Measurements from ENCODE around the gene TACC2.

Gene TACC2

DNA sequence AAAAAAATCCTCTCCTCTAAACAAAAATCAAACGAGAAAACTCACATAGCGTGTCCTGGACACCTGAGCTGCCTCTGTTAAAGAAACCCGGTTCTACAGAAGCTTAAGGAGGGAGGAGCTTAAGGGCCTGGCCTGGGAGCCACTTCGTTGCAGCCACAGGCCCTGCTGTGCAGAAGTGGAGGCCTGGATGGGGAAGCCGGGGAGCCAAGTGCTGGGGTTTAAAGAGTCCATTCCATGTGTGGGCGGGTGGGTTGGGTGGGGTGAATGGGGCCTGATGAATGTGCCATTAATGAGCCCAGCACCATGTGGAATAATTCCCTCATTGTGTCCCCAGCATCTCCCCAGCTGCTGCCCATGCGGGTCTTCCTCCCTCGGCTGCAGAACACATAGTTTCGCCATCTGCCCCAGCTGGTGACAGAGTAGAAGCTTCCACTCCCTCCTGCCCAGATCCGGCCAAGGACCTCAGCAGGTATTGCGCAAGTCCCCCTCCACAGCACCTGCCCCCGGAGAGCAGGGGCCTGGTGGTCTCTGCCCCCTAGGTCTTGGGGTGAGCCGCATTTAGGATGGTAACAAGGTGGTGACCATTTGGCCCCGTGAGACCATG, 154.4 kb downstream of the TACC2 start:
- ChIA-PET CTCF (interaction anchor here (1.1 to 4.7 kb wide), 28 partner anchors 7 to 291 kb away, joined by 3 to 41 read pairs (median 5); partner anchors contain the start of gene BTBD16), POLR2A (no interaction called here)
- no peak overlapping the region for H3K4me3 ChIP-seq (ENCODE audit: low read depth, low read length)
- no peak for DNase-seq (ENCODE audit: low read depth, low spot score)
- TF ChIP-seq CTCF (IDR thresholded peaks at IDR 0.05; ENCODE audit: insufficient read depth, low read length, missing control alignments), result no peak

DNA sequence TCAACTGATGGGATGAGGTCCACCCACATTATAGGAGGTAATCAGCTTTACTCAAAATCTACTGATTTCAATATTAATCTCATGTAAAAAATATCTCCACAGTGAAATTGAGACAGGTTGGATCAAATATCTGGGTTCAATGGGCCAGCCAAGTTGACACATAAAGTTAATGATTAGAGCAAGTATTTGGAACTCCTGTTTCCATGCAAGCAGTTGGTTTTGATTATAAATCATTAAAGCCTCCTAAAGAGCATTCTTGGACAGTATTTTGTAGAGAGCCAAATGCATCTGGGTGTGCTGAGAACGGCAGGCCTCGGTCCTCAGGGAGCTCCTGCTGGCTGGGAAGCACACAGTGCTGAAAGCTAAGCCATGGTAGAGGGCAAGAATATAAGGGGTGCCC, 155.2 kb downstream of the TACC2 start:
- ChIA-PET CTCF (interaction anchor here (1.3 to 4.7 kb wide), 8 partner anchors 8 to 154 kb away, joined by 3 to 41 read pairs (median 5); partner anchors contain the start of gene BTBD16), POLR2A (no interaction called here)
- DNase-seq (ENCODE audit: low read depth, low spot score), result no peak
- TF ChIP-seq CTCF (IDR thresholded peaks at IDR 0.05; ENCODE audit: insufficient read depth, low read length, missing control alignments), result no peak
- no peak overlapping the region for H3K4me3 ChIP-seq (ENCODE audit: low read depth, low read length)

GRCh38 chr10:122145113-122145512, 156.2 kb downstream of the TACC2 start:
- no peak overlapping the region for H3K4me3 ChIP-seq (ENCODE audit: low read depth, low read length)
- ChIA-PET POLR2A (no interaction called here), CTCF (interaction anchor here (1.0 to 4.7 kb wide), 4 partner anchors 9 to 123 kb away, joined by 3 to 41 read pairs (median 4); no protein-coding TSS in a partner anchor)
- no peak for DNase-seq (ENCODE audit: low read depth, low spot score)
- no peak for TF ChIP-seq CTCF (IDR thresholded peaks at IDR 0.05; ENCODE audit: insufficient read depth, low read length, missing control alignments)

- POLR2A ChIA-PET, result no interaction called here
- CTCF ChIA-PET, result interaction anchor here (1.9 kb wide), 1 partner anchor 12 kb away, joined by 6 read pairs; no protein-coding TSS in a partner anchor
- H3K4me3 ChIP-seq (ENCODE audit: low read depth, low read length), result no peak overlapping the region
- DNase-seq (ENCODE audit: low read depth, low spot score), result no peak
- no peak for TF ChIP-seq CTCF (IDR thresholded peaks at IDR 0.05; ENCODE audit: insufficient read depth, low read length, missing control alignments)
Observed at GRCh38 chr10:122147663-122148062, 158.7 kb downstream of the TACC2 start.

DNA sequence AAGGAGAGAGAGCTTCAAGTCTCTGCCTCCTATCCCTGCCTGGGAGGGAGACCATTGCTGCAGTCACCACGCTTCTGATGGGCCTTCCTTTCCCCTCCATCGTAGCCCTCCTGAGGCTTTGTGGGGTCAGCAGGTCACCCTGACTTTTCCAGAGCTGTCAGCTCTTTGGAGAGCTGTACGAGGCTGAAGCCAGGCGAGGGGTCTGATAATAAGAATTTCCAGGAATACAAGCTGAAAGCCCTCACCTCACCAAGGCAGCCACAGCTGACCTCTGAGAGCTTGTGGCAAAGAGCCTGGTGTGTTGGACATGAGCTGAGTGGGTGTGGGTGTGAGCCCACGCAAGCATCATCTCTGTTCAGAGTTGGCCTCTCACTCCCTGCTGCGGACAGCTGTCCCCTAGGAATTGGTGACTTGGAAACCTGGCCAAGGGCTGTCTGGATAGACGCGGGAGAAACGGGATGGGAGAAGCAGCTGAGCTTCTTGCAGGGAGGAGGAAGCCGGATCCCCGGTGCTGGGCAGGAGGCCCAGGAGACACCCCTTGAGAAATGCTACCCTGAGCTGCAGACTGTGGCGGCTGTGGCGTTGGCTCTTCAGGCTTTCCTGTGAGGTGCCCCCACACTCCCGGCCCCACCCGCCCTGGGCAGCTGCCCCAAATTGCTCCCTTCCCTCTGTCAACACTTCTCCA, 160.1 kb downstream of the TACC2 start:
- H3K4me3 ChIP-seq (ENCODE audit: low read depth, low read length), result no peak overlapping the region
- TF ChIP-seq CTCF (IDR thresholded peaks at IDR 0.05; ENCODE audit: insufficient read depth, low read length, missing control alignments), result no peak
- ChIA-PET CTCF (interaction anchor here (0.8 to 1.9 kb wide), 5 partner anchors 9 to 150 kb away, joined by 3 to 7 read pairs (median 5); no protein-coding TSS in a partner anchor), POLR2A (interaction anchor here (0.6 kb wide), 1 partner anchor 288 kb away, joined by 3 read pairs; no protein-coding TSS in a partner anchor)
- DNase-seq (ENCODE audit: low read depth, low spot score), result no peak
